WTC11 (cell line): Measurements from ENCODE around the gene CD247. TPM values are rescaled to one million over a fixed set of nuclear protein-coding genes. Genes with fewer than 3 reads are reported as not detected.

Source experiments
- ATAC-seq: fragments of 200-7000 bp; cut with Tn5 transposase; 2 replicates; pipeline ENCODE4 v1.10.0; 2021; ENCODE audit warnings: mild to moderate bottlenecking, moderate library complexity
- CTCF ChIA-PET: fragments of 300-600 bp; sonication (Branson Sonifier 250); formaldehyde crosslinking; loops from one replicate; lab custom pipeline; 2021; ENCODE audit warnings: antibody characterized with exemption; lab: Charles Lee
- POLR2A ChIA-PET: fragments of 350-600 bp; sonication (Branson Sonifier 250); formaldehyde crosslinking; loops from one replicate; lab custom pipeline; 2021; ENCODE audit warnings: antibody characterized with exemption; lab: Charles Lee
- DNase-seq: peaks from one replicate; pipeline ENCODE4 v3.0.0; 2021; ENCODE audit warnings: low spot score
- H3K27ac Mint-ChIP-seq: 2 replicates; pipeline ENCODE4 v1.8.0; 2021; ENCODE audit warnings: mixed read lengths
- H3K27me3 Mint-ChIP-seq: 2 replicates; pipeline ENCODE4 v1.8.0; 2021; ENCODE audit warnings: low read depth, mild to moderate bottlenecking, moderate library complexity, mixed read lengths
- H3K36me3 Mint-ChIP-seq: 2 replicates; pipeline ENCODE4 v1.8.0; 2021; ENCODE audit warnings: mixed read lengths
- H3K4me1 Mint-ChIP-seq: 2 replicates; pipeline ENCODE4 v1.8.0; 2022; ENCODE audit warnings: mixed read lengths
- H3K4me3 Mint-ChIP-seq: 2 replicates; pipeline ENCODE4 v1.8.0; 2021; ENCODE audit warnings: mild to moderate bottlenecking, moderate library complexity, mixed read lengths
- H3K9me3 Mint-ChIP-seq: 2 replicates; pipeline ENCODE4 v1.8.0; 2021; ENCODE audit warnings: mixed read lengths
- ATF3 ChIP-seq: sonication (generic); formaldehyde crosslinking; conservative IDR thresholded peaks from 2 replicates; pipeline ENCODE4 v1.8.1; 2022; ENCODE audit warnings: mild to moderate bottlenecking, missing genetic modification reagents
- CTCF ChIP-seq: fragments of 200-600 bp; IDR thresholded peaks from 2 replicates; pipeline ENCODE4 v1.8.0; 2022; ENCODE audit warnings: antibody characterized with exemption
- E2F1 ChIP-seq: sonication (generic); formaldehyde crosslinking; IDR thresholded peaks from 2 replicates; pipeline ENCODE4 v1.8.0; 2022; ENCODE audit warnings: mild to moderate bottlenecking, missing genetic modification reagents
- E2F5 ChIP-seq: sonication (generic); formaldehyde crosslinking; IDR thresholded peaks from 2 replicates; pipeline ENCODE4 v1.8.1; 2022; ENCODE audit warnings: mild to moderate bottlenecking, moderate library complexity, missing genetic modification reagents
- HMGXB4 ChIP-seq: sonication (generic); formaldehyde crosslinking; IDR thresholded peaks from 2 replicates; pipeline ENCODE4 v1.8.1; 2023; ENCODE audit warnings: mild to moderate bottlenecking, moderate library complexity, missing genetic modification reagents
- JAZF1 ChIP-seq: fragments of 250-450 bp; sonication (Bioruptor Pico); IDR thresholded peaks from 2 replicates; pipeline ENCODE4 v1.9.0; 2021; ENCODE audit warnings: moderate library complexity, mild to moderate bottlenecking, inconsistent platforms
- NR2C2 ChIP-seq: sonication (generic); formaldehyde crosslinking; IDR thresholded peaks from 2 replicates; pipeline ENCODE4 v1.8.0; 2022; ENCODE audit warnings: mild to moderate bottlenecking, missing genetic modification reagents
- SMAD3 ChIP-seq: sonication (generic); formaldehyde crosslinking; IDR thresholded peaks from 2 replicates; pipeline ENCODE4 v1.8.0; 2022; ENCODE audit warnings: missing genetic modification reagents, mild to moderate bottlenecking, borderline replicate concordance
- ZNF425 ChIP-seq: fragments of 250-450 bp; sonication (Bioruptor Pico); conservative IDR thresholded peaks from 2 replicates; pipeline ENCODE4 v1.9.0; 2021; ENCODE audit warnings: mild to moderate bottlenecking
- total RNA-seq: library from RNA; stranded (reverse); gene quantifications from 3 replicates; pipeline ENCODE4 v1.2.3, GENCODE V29; 2021

Gene CD247
- total RNA-seq, 1 experiment from 2014 or later, result 1.8 TPM

- TF ChIP-seq NR2C2, result no peak
- TF ChIP-seq ZNF425 (CRISPR knock-in tag), result no peak
- TF ChIP-seq JAZF1 (CRISPR knock-in tag), result no peak
- no peak for TF ChIP-seq E2F1 (CRISPR knock-in tag)
These were observed 20.3 kb upstream of the CD247 start (continued) for GRCh38 chr1:167538657-167539056.

- Mint-ChIP-seq H3K27me3 (no peaks in the 10 kb centered on the region), H3K27ac (no peak overlapping the region)
- TF ChIP-seq SMAD3 (CRISPR knock-in tag) (no peak), CTCF (peak; percentile 83), ATF3 (CRISPR knock-in tag) (no peak), HMGXB4 (peak; percentile 29; the same call in 1 of the 2 replicates)
- TF ChIP-seq, all 79 proteins: peak for 2
- Mint-ChIP-seq H3K9me3 (no peaks in the 10 kb centered on the region), H3K36me3 (no peaks in the 10 kb centered on the region), H3K4me1 (peaks cover 9% of the 10 kb centered on the region), H3K4me3 (no peak overlapping the region)
- ATAC-seq (peak; percentile 89), DNase-seq (peak; percentile 86)
- ChIA-PET CTCF (interaction anchor here (0.6 to 3.2 kb wide), 40 partner anchors 9 to 623 kb away, joined by 3 to 33 read pairs (median 4); partner anchors contain the start of genes CD247 and CREG1), POLR2A (interaction anchor here (0.6 kb wide), 1 partner anchor 706 kb away, joined by 3 read pairs; no protein-coding TSS in a partner anchor)
These were observed 15.5 kb upstream of the CD247 start for GRCh38 chr1:167533851-167534300.

- ATAC-seq, result peak; percentile 12; the same call in 1 of the 2 replicates
- no peak overlapping the region for H3K27ac Mint-ChIP-seq
- H3K4me1 Mint-ChIP-seq, result 0 out of 2 replicates have a peak, but pooled peaks cover 2% of the 10 kb centered on the region
- no peak for DNase-seq
- H3K36me3 Mint-ChIP-seq, result no peaks in the 10 kb centered on the region
- H3K9me3 Mint-ChIP-seq, result no peaks in the 10 kb centered on the region
- H3K27me3 Mint-ChIP-seq, result no peaks in the 10 kb centered on the region
- no peak overlapping the region for H3K4me3 Mint-ChIP-seq
- TF ChIP-seq HMGXB4 (peak; percentile 65; the same call in 1 of the 2 replicates), E2F5 (CRISPR knock-in tag) (no peak)
- ChIA-PET POLR2A (interaction anchor here (0.6 kb wide), 1 partner anchor 707 kb away, joined by 3 read pairs; no protein-coding TSS in a partner anchor), CTCF (interaction anchor here (0.5 to 3.2 kb wide), 43 partner anchors 7 to 623 kb away, joined by 3 to 33 read pairs (median 4); partner anchors contain the start of genes CD247 and CREG1)
These were observed 14.9 kb upstream of the CD247 start for GRCh38 chr1:167532964-167533824.
